ENCODE data around the gene GET4.
A peak's percentile ranks its signal among the peaks of the same experiment; 100 is the strongest.

DNA sequence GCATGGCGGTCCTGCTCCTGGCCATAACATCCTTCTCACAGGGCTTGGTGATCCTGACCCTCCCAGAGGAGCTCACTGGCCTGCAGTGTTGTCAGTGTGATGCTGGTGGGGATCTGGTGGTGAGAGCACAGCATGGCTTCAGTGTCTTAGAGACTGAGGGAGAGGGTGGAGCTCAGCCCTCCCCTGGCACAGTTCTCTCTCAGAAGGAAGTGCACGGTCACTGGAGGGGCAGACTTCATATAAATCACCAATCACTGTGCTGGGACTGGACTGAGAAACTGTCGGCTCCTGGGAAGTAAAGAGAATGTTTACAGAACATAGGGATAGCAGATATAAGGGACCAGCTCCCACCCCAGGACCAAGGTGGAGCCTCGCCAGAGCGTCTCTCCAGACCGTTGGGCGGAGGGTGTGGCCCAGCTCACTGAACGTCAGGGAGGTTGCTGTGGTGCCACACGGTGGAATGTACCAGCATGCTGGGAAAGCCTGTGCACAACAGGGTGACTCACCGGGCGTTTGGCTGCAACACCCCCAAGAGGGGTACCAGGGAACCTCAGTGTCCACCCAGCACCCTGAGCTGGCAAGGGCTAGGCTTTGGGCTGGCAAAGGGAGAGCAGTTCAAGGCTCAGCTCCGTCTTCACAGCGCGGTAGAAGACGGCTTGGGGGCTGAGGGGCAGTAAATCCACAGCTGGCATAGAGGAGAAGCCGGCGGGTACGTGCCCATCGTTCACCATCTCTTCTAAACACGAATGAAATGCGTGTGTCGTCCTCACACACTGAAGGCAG lies 8.8 kb upstream of the GET4 start:
- no peak for TF ChIP-seq TAF1 (conservative IDR thresholded peaks at IDR 0.05)
- TF ChIP-seq, protein P1, sequence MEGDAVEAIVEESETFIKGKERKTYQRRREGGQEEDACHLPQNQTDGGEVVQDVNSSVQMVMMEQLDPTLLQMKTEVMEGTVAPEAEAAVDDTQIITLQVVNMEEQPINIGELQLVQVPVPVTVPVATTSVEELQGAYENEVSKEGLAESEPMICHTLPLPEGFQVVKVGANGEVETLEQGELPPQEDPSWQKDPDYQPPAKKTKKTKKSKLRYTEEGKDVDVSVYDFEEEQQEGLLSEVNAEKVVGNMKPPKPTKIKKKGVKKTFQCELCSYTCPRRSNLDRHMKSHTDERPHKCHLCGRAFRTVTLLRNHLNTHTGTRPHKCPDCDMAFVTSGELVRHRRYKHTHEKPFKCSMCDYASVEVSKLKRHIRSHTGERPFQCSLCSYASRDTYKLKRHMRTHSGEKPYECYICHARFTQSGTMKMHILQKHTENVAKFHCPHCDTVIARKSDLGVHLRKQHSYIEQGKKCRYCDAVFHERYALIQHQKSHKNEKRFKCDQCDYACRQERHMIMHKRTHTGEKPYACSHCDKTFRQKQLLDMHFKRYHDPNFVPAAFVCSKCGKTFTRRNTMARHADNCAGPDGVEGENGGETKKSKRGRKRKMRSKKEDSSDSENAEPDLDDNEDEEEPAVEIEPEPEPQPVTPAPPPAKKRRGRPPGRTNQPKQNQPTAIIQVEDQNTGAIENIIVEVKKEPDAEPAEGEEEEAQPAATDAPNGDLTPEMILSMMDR (IDR thresholded peaks at IDR 0.05; ENCODE audit: low read depth, low read length, missing input control): no peak
- TF ChIP-seq SP1 (IDR thresholded peaks at IDR 0.05): no peak
- no peak for TF ChIP-seq FOXA1 (IDR thresholded peaks at IDR 0.05)
- peak in 1 of 2 donors; percentile 4 for TF ChIP-seq RAD21 (IDR thresholded peaks at IDR 0.05)
